GM10266 (cell line): ENCODE data around the gene MITD1.

Experiments used
- DNase-seq: peaks from one replicate; pipeline ENCODE4 v3.0.0; 2012; ENCODE audit errors: extremely low spot score
- TF ChIP-seq, protein P1 (sequence below): IDR thresholded peaks from 2 replicates; pipeline ENCODE4 v1.5.1; 2012; ENCODE audit warnings: mild to moderate bottlenecking, low read depth; ENCODE audit not compliant: control insufficient read depth, insufficient read depth; ENCODE audit errors: missing control alignments

MITD1 gene

DNA sequence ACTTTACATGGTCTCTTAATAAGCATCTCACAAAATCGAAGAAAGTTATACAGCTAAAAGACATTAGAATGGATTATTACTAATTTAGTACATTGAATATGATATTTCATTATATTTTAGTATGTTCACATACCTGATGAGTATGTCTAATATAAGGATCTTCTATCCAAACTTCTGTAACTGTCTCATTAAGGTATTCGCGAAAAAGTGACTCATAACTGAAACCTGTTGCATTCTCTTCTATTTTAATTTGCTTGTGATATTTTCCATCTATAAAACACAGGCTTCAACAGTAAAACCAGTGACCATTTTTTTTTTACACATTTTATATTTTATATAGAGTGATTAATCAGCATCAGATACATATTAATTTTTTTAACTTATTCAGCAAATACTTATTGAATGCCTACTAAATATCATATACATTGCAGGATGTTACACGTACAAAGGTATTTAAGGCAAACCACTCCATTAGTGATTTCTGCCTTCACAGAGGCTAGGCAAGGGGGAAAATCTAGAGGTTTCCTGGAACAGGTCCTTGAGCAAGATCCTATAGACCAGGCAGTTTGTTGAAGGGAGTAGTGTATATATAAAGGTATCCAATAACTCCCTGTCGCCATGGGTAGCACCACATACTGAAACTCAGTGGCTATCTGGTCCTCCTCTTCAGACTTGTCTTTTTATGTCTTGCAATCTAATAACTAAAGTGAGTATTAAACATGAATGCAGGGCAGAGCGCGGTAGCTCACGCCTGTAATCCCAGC lies 9.3 kb downstream of the MITD1 start:
- no peak for DNase-seq
- TF ChIP-seq, protein P1, sequence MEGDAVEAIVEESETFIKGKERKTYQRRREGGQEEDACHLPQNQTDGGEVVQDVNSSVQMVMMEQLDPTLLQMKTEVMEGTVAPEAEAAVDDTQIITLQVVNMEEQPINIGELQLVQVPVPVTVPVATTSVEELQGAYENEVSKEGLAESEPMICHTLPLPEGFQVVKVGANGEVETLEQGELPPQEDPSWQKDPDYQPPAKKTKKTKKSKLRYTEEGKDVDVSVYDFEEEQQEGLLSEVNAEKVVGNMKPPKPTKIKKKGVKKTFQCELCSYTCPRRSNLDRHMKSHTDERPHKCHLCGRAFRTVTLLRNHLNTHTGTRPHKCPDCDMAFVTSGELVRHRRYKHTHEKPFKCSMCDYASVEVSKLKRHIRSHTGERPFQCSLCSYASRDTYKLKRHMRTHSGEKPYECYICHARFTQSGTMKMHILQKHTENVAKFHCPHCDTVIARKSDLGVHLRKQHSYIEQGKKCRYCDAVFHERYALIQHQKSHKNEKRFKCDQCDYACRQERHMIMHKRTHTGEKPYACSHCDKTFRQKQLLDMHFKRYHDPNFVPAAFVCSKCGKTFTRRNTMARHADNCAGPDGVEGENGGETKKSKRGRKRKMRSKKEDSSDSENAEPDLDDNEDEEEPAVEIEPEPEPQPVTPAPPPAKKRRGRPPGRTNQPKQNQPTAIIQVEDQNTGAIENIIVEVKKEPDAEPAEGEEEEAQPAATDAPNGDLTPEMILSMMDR = no peak

DNA sequence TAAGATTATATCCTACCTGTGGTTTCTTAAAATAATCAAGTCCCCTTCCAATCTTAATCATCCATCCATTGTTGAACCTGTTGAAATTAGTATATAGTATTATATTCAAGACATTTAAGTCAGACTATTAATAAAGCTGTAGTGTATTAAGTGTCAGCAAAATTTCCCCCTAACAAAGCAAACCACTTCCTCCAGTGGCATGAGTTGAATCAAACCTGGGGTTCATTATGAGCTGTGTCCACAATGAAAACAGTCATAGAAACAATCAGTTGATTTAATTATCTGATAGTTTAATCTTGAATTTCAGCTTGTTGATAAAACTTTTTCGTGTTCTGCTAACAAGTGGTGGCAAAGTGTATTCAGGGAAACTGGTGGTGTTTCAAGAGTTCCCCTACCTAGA lies 11.3 kb downstream of the MITD1 start:
- DNase-seq = no peak
- TF ChIP-seq, protein P1 = no peak

DNA sequence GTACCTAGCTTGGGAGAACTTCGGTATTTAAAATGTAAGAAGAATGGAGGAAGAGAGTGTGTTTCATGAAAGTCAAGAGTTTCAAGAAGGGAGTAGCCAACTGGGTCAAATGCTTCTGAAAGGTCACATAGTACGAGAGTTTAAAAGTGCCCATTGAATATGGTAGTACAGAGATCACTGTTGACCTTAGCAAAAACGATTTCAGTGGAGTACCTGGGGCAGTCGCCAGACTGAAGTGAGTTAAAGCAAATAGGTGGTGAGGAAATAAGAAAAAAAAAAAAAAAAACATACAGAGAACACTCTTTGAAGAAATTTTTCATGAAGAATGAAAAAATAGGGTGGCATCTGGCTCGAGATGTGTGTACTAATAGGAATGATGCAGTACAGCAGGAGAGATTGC lies 14.6 kb downstream of the MITD1 start:
- TF ChIP-seq, protein P1 = no peak
- no peak for DNase-seq

- no peak for DNase-seq
These were observed 21.3 kb downstream of the MITD1 start for GRCh38 chr2:99159594-99159993.

GRCh38 chr2:99158599-99158998 lies 22.3 kb downstream of the MITD1 start:
- TF ChIP-seq, protein P1 = peak; percentile 14
- DNase-seq = no peak

More at GRCh38 chr2:99159594-99159993, 21.3 kb downstream of the MITD1 start:
- TF ChIP-seq, protein P1 = no peak

GRCh38 chr2:99156891-99157290 lies 24.0 kb downstream of the MITD1 start:
- TF ChIP-seq, protein P1 = no peak
- no peak for DNase-seq

- peak; percentile 91 for DNase-seq
- TF ChIP-seq, protein P1 = no peak
These were observed 26.0 kb downstream of the MITD1 start, which contains the start of the genes LIPT1 and TSGA10 for GRCh38 chr2:99154643-99155536. LIPT1 (plus strand) TSS chr2:99154967; CDS start chr2:99161958, 6,991 bp downstream. TSGA10 (minus strand) TSS chr2:99154942; CDS start chr2:99109439, 45,503 bp downstream.
